T-cell (primary cell): ENCODE results near the gene TBX21. TPM values are rescaled to one million over a fixed set of nuclear protein-coding genes. Genes with fewer than 3 reads are reported as not detected.
A peak's percentile ranks its signal among the peaks of the same experiment; 100 is the strongest.

ENCODE experiments used
- ATAC-seq, 4 experiments: fragments of 200-7000 bp in 3 of 4; fragments of 150-1000 bp in 1 of 4; cut with Tn5 transposase; replicated peaks in 1 of 4; 1 replicate in 3 of 4; 2 replicates in 1 of 4; pipeline ENCODE4 v1.10.0; 2021; ENCODE audit warnings: moderate library complexity in 3 of 4, mild to moderate bottlenecking in 2 of 4, moderate number of reproducible peaks in 1 of 4
- CTCF ChIA-PET, 2 donors: fragments of 300-600 bp; sonication (Branson Sonifier 250); formaldehyde crosslinking; loops; one replicate each; lab custom pipeline; 2022; ENCODE audit warnings: antibody characterized with exemption in 2 of 2; lab: Charles Lee
- POLR2A ChIA-PET, 2 donors: fragments of 300-600 bp; sonication (Branson Sonifier 250); formaldehyde crosslinking; loops; one replicate each; lab custom pipeline; 2022; ENCODE audit warnings: antibody characterized with exemption in 2 of 2; lab: Charles Lee
- DNase-seq, 35 experiments: peaks; one replicate each; pipeline versions ENCODE4 v3.0.0 to v3.0.0-alpha.2; 2013 to 2023
- H3K27ac ChIP-seq: one replicate; pipeline ENCODE4 v1.5.1; 2013; ENCODE audit warnings: low read length
- H3K27me3 ChIP-seq, 2 experiments: replicated peaks in 1 of 2; 1 replicate in 1 of 2; 2 replicates in 1 of 2; pipeline versions ENCODE4 v1.6.1 to v1.7.0; 2013; ENCODE audit warnings: low read length in 1 of 2, mixed read lengths in 1 of 2; ENCODE audit not compliant: control insufficient read depth in 2 of 2, insufficient read depth in 2 of 2; ENCODE audit errors: extremely low read depth in 1 of 2
- H3K36me3 ChIP-seq, 2 donors: 1 replicate in 1 of 2; 2 replicates in 1 of 2; pipeline versions ENCODE4 v1.6.1 to v1.7.0; 2013; ENCODE audit warnings: low read length in 1 of 2; ENCODE audit not compliant: control insufficient read depth in 2 of 2, insufficient read depth in 1 of 2; ENCODE audit errors: extremely low read depth in 1 of 2
- H3K4me1 ChIP-seq, 2 experiments: 1 replicate in 1 of 2; 2 replicates in 1 of 2; pipeline versions ENCODE4 v1.6.1 to v1.7.0; 2013; ENCODE audit warnings: low read length in 2 of 2, mixed read lengths in 1 of 2; ENCODE audit not compliant: insufficient read depth in 2 of 2, control insufficient read depth in 1 of 2; ENCODE audit errors: extremely low read depth in 1 of 2
- H3K4me3 ChIP-seq, 2 donors: 1 replicate in 1 of 2; 2 replicates in 1 of 2; pipeline versions ENCODE4 v1.5.1 to v1.7.0; 2013; ENCODE audit warnings: mild to moderate bottlenecking in 2 of 2, low read length in 1 of 2, moderate library complexity in 1 of 2; ENCODE audit not compliant: control insufficient read depth in 1 of 2; ENCODE audit errors: extremely low read depth in 1 of 2
- H3K9me3 ChIP-seq: 2 replicates; pipeline ENCODE4 v1.7.0; 2013
- H3K27ac Mint-ChIP-seq, 2 donors: one replicate each; pipeline ENCODE4 v1.8.0; 2020 to 2021; ENCODE audit warnings: mild to moderate bottlenecking in 2 of 2, mixed read lengths in 2 of 2
- H3K27me3 Mint-ChIP-seq, 2 donors: one replicate each; pipeline ENCODE4 v1.8.0; 2021 to 2022; ENCODE audit warnings: mixed read lengths in 2 of 2
- H3K36me3 Mint-ChIP-seq: one replicate; pipeline ENCODE4 v1.8.0; 2021; ENCODE audit warnings: mixed read lengths
- H3K4me1 Mint-ChIP-seq, 3 donors: one replicate each; pipeline ENCODE4 v1.8.0; 2020 to 2022; ENCODE audit warnings: mixed read lengths in 3 of 3, mild to moderate bottlenecking in 1 of 3
- H3K4me3 Mint-ChIP-seq, 3 donors: one replicate each; pipeline ENCODE4 v1.8.0; 2020 to 2022; ENCODE audit warnings: mild to moderate bottlenecking in 3 of 3, mixed read lengths in 3 of 3, moderate library complexity in 3 of 3
- H3K9me3 Mint-ChIP-seq, 3 donors: one replicate each; pipeline ENCODE4 v1.8.0; 2020 to 2022; ENCODE audit warnings: mixed read lengths in 3 of 3
- WGBS: methylation state at CpG from one replicate; pipeline ENCODE4 v1.1.5; 2013; ENCODE audit warnings: missing lambda C conversion rate; ENCODE audit not compliant: insufficient coverage; 5-methylcytosine and 5-hydroxymethylcytosine counted together
- total RNA-seq, 35 experiments: library from RNA in 6 of 35; stranded (reverse) in 6 of 35; fragments of 120-200 nt in 1 of 35; gene quantifications; one replicate each; pipeline versions ENCODE4 v1.2.1 to v1.2.4 and lab custom pipeline; 2013 to 2026

The TBX21 gene
- total RNA-seq, 5 donors from 2014 or later (not counting 1 experiment from before 2014, with no cell fraction given), result 7.9 to 37.3 (median 20.8) TPM

GRCh38 chr17:47741793-47742145, 8.7 kb downstream of the TBX21 start:
- peak in 1 of 35 experiments; percentile 42 for DNase-seq
- whole genome bisulfite sequencing, result 60% methylated on average over 3 of the region's 9 CpGs
- Mint-ChIP-seq H3K27me3 (peaks cover 0 to 3% of the 10 kb centered on the region in 2 donors), H3K4me3 (peak overlapping the region; percentile 34 to 60 (median 53)), H3K9me3 (no peaks in the 10 kb centered on the region), H3K27ac (peak overlapping the region; percentile 79 to 80), H3K36me3 (no peaks in the 10 kb centered on the region), H3K4me1 (peaks cover 20 to 42% (median 33%) of the 10 kb centered on the region in 3 donors)
- POLR2A ChIA-PET, result interaction anchor here (0.5 to 0.6 kb wide), 2 partner anchors 121 to 129 kb away, joined by 3 to 5 read pairs; no protein-coding TSS in a partner anchor
- Histone ChIP-seq H3K4me3 (peak overlapping the region in 1 of 2 donors; percentile 24), H3K27me3 (peaks cover 0 to 5% of the 10 kb centered on the region in 2 experiments), H3K36me3 (peaks cover 0 to 37% of the 10 kb centered on the region in 2 donors), H3K9me3 (no peaks in the 10 kb centered on the region), H3K27ac (peak overlapping the region; percentile 65), H3K4me1 (peaks cover 0 to 68% of the 10 kb centered on the region in 2 experiments)
- CTCF ChIA-PET, result interaction anchor here (0.9 to 2.0 kb wide), 2 partner anchors 41 to 42 kb away, joined by 7 read pairs; no protein-coding TSS in a partner anchor
- ATAC-seq, result peak in 1 of 4 experiments; percentile 49

GRCh38 chr17:47742319-47743181, 9.5 kb downstream of the TBX21 start:
- H3K27me3 Mint-ChIP-seq, result peaks cover 0 to 3% of the 10 kb centered on the region in 2 donors
- WGBS, result 54% methylated on average over 13 of the region's 26 CpGs
- peaks cover 0 to 66% of the 10 kb centered on the region in 2 experiments for H3K4me1 ChIP-seq
- H3K4me1 Mint-ChIP-seq, result peaks cover 20 to 36% (median 26%) of the 10 kb centered on the region in 3 donors
- H3K4me3 ChIP-seq, result no peak overlapping the region
- peaks cover 0 to 37% of the 10 kb centered on the region in 2 donors for H3K36me3 ChIP-seq
- no peaks in the 10 kb centered on the region for H3K36me3 Mint-ChIP-seq
- POLR2A ChIA-PET, result interaction anchor here in 1 of 2 donors (0.6 to 0.7 kb wide), 2 partner anchors 120 to 1942 kb away, joined by 3 read pairs; no protein-coding TSS in a partner anchor
- H3K27ac Mint-ChIP-seq, result peak overlapping the region; percentile 66 to 79
- ATAC-seq (peak; percentile 51 to 75 (median 67)), DNase-seq (peak in 23 of 35 experiments; percentile 18 to 70 (median 41))
- no peaks in the 10 kb centered on the region for H3K9me3 ChIP-seq
- CTCF ChIA-PET, result interaction anchor here (0.6 to 2.0 kb wide), 5 partner anchors 10 to 78 kb away, joined by 3 to 7 read pairs (median 4); partner anchors contain the start of gene TBX21 (in 1 of the 2)
- H3K27me3 ChIP-seq, result peaks cover 0 to 5% of the 10 kb centered on the region in 2 experiments
- H3K27ac ChIP-seq, result peak overlapping the region; percentile 43
- H3K9me3 Mint-ChIP-seq, result no peaks in the 10 kb centered on the region
- peak overlapping the region; percentile 17 to 60 (median 34) for H3K4me3 Mint-ChIP-seq

GRCh38 chr17:47744168-47745036, 11.4 kb downstream of the TBX21 start:
- Histone ChIP-seq H3K36me3 (peaks cover 0 to 37% of the 10 kb centered on the region in 2 donors), H3K4me1 (peaks cover 0 to 50% of the 10 kb centered on the region in 2 experiments), H3K4me3 (no peak overlapping the region), H3K9me3 (no peaks in the 10 kb centered on the region), H3K27me3 (peaks cover 0 to 5% of the 10 kb centered on the region in 2 experiments), H3K27ac (no peak overlapping the region)
- ATAC-seq, result no peak
- 67% methylated on average over 15 of the region's 22 CpGs for WGBS
- no peak for DNase-seq
- Mint-ChIP-seq H3K27me3 (peaks cover 0 to 3% of the 10 kb centered on the region in 2 donors), H3K36me3 (no peaks in the 10 kb centered on the region), H3K4me1 (peaks cover 20 to 28% (median 26%) of the 10 kb centered on the region in 3 donors), H3K27ac (no peak overlapping the region), H3K4me3 (no peak overlapping the region), H3K9me3 (no peaks in the 10 kb centered on the region)
- POLR2A ChIA-PET, result interaction anchor here (0.6 to 0.7 kb wide), 2 partner anchors 86 to 1605 kb away, joined by 3 to 6 read pairs; no protein-coding TSS in a partner anchor
- CTCF ChIA-PET, result interaction anchor here in 1 of 2 donors (0.7 kb wide), 1 partner anchor 42 kb away, joined by 4 read pairs; no protein-coding TSS in a partner anchor

GRCh38 chr17:47745037-47745380, 12.0 kb downstream of the TBX21 start:
- CTCF ChIA-PET, result no interaction called here
- H3K36me3 ChIP-seq, result peaks cover 0 to 37% of the 10 kb centered on the region in 2 donors
- POLR2A ChIA-PET, result no interaction called here

GRCh38 chr17:47751471-47751870, 18.4 kb downstream of the TBX21 start:
- CTCF ChIA-PET, result interaction anchor here in 1 of 2 donors (0.8 kb wide), 1 partner anchor 505 kb away, joined by 4 read pairs; no protein-coding TSS in a partner anchor
- Mint-ChIP-seq H3K27me3 (peaks cover 0 to 8% of the 10 kb centered on the region in 2 donors), H3K36me3 (no peaks in the 10 kb centered on the region), H3K4me1 (peaks cover 0 to 2% (median 0%) of the 10 kb centered on the region in 3 donors), H3K4me3 (no peak overlapping the region), H3K9me3 (no peaks in the 10 kb centered on the region), H3K27ac (peak overlapping the region in 1 of 2 donors; percentile 71)
- Histone ChIP-seq H3K4me3 (no peak overlapping the region), H3K36me3 (peaks cover 0 to under 1% of the 10 kb centered on the region in 2 donors), H3K27ac (no peak overlapping the region), H3K4me1 (no peaks in the 10 kb centered on the region), H3K27me3 (no peaks in the 10 kb centered on the region), H3K9me3 (no peaks in the 10 kb centered on the region)
- DNase-seq (no peak), ATAC-seq (no peak)
- no CpG with 5 or more reads among the region's 3 CpGs for WGBS
- POLR2A ChIA-PET, result interaction anchor here in 1 of 2 donors (0.6 kb wide), 1 partner anchor 814 kb away, joined by 4 read pairs; no protein-coding TSS in a partner anchor

More at GRCh38 chr17:47745037-47745380, 12.0 kb downstream of the TBX21 start:
- H3K36me3 Mint-ChIP-seq, result no peaks in the 10 kb centered on the region
- Histone ChIP-seq H3K9me3 (no peaks in the 10 kb centered on the region), H3K27ac (no peak overlapping the region), H3K4me1 (peaks cover 0 to 45% of the 10 kb centered on the region in 2 experiments), H3K4me3 (no peak overlapping the region), H3K27me3 (peaks cover 0 to 5% of the 10 kb centered on the region in 2 experiments)
- DNase-seq (no peak), ATAC-seq (no peak)
- H3K27ac Mint-ChIP-seq, result peak overlapping the region in 1 of 2 donors; percentile 22
- WGBS, result 89% methylated on average over 7 of the region's 10 CpGs
- H3K9me3 Mint-ChIP-seq, result no peaks in the 10 kb centered on the region
- peaks cover 0 to 3% of the 10 kb centered on the region in 2 donors for H3K27me3 Mint-ChIP-seq
- H3K4me1 Mint-ChIP-seq, result peaks cover 20 to 28% (median 26%) of the 10 kb centered on the region in 3 donors
- no peak overlapping the region for H3K4me3 Mint-ChIP-seq
